ENCODE results near the gene KCNH4. TPM values are rescaled to one million over a fixed set of nuclear protein-coding genes. Genes with fewer than 3 reads are reported as not detected.
A peak's percentile ranks its signal among the peaks of the same experiment; 100 is the strongest.

Gene KCNH4
- total and polyA plus RNA-seq, 9 of the 15 experiments (the other 6 are each of a cell fraction or from before 2014, with no cell fraction given) = 0.10 to 1.8 (median 0.50) TPM

GRCh38 chr17:42180922-42181850 lies at the start of gene KCNH4 (continued):
- TF ChIP-seq ZMIZ1 (IDR thresholded peaks at IDR 0.05; ENCODE audit: low read depth in 2 of 2, low read length in 2 of 2) (no peak), VEZF1 (CRISPR knock-in tag; IDR thresholded peaks at IDR 0.05) (peak; percentile 66), REST (IDR thresholded peaks at IDR 0.05; ENCODE audit: borderline replicate concordance) (peak; percentile 86), REST (CRISPR knock-in tag; IDR thresholded peaks at IDR 0.05; ENCODE audit: low read depth) (peak; percentile 75), PHF20 (IDR thresholded peaks at IDR 0.05; ENCODE audit: partially characterized antibody) (no peak), COPS2 (conservative IDR thresholded peaks at IDR 0.05) (no peak), CHD1 (IDR thresholded peaks at IDR 0.05; ENCODE audit: low read length) (no peak), SUPT5H (IDR thresholded peaks at IDR 0.05) (no peak), ZNF398 (CRISPR knock-in tag; IDR thresholded peaks at IDR 0.05) (no peak), HDAC1 (IDR thresholded peaks at IDR 0.05) (peak in 1 of 2 experiments; percentile 94; a peak in 2 of 4 replicates), PCBP1 (IDR thresholded peaks at IDR 0.05; ENCODE audit: low read depth, low read length, poor library complexity, severe bottlenecking) (no peak)

Data from K562 (cell line).